ENCODE measurements around the gene LARGE1.

The LARGE1 gene

DNA sequence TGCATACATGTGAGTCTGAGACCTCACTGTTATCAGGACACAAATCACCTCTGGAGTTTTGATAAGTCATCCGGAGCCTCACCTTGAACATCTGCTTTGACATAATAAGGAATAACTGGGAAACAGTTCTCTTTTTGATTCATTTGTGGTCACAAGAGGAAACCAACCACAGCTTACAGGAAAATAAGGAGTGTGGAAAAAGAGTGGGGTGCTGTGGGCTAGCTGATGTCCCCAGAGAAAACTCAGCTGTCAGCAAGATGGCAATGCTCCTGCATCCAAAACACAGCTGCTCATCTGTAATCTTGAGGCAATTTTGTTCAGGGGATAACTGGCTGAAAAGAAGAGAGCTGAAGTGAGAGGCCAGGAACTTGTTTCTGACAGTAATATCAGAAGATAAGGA lies 445.7 kb downstream of the LARGE1 start:
- WGBS, 2 donors (ENCODE audit: extremely low coverage in 2 of 2, insufficient read length in 2 of 2, insufficient replicate concordance in 1 of 2) = no CpG with 5 or more reads among the region's 1 CpG
- Histone ChIP-seq H4K91ac (ENCODE audit: low read depth, low read length, poor library complexity) (no peak overlapping the region), H3K36me3 (replicated peaks in 1 of 2; ENCODE audit: control insufficient read depth in 2 of 2, insufficient read depth in 2 of 2, low read length in 2 of 2) (no peaks in the 10 kb centered on the region), H2AFZ (ENCODE audit: low read length) (no peak overlapping the region), H3K23ac (ENCODE audit: low read depth, low read length, poor library complexity) (no peak overlapping the region), H3K9ac (ENCODE audit: low read depth, low read length, poor library complexity) (no peak overlapping the region), H2BK15ac (ENCODE audit: low read length) (no peak overlapping the region), H3K14ac (ENCODE audit: low read length) (no peak overlapping the region), H2BK5ac (ENCODE audit: low read length) (no peak overlapping the region), H3K4me3 (ENCODE audit: low read length in 2 of 2) (no peak overlapping the region), H2BK120ac (ENCODE audit: low read depth, low read length) (no peak overlapping the region), H3K79me1 (ENCODE audit: low read depth, low read length) (no peaks in the 10 kb centered on the region), H3K4ac (ENCODE audit: low read length) (no peak overlapping the region), H2BK12ac (ENCODE audit: low read length) (no peak overlapping the region), H3K18ac (ENCODE audit: low read length) (no peak overlapping the region), H3K4me2 (ENCODE audit: insufficient read depth, low read length, poor library complexity, severe bottlenecking) (no peak overlapping the region), H3K9me3 (replicated peaks in 1 of 2; ENCODE audit: control insufficient read depth in 2 of 2, insufficient read depth in 1 of 2, low read depth in 1 of 2, low read length in 2 of 2) (no peaks in the 10 kb centered on the region), H3K4me1 (ENCODE audit: control insufficient read depth in 2 of 2, insufficient read depth in 1 of 2, low read depth in 1 of 2, low read length in 2 of 2) (peaks cover 15 to 20% of the 10 kb centered on the region in 2 donors), H2AK5ac (ENCODE audit: low read depth, low read length) (no peak overlapping the region), H4K8ac (ENCODE audit: low read depth, low read length) (no peak overlapping the region), H3K27ac (replicated peaks; ENCODE audit: low read length) (no peak overlapping the region), H3K27me3 (ENCODE audit: control insufficient read depth in 3 of 3, insufficient read depth in 3 of 3, low read depth in 1 of 3, low read length in 3 of 3) (no peaks in the 10 kb centered on the region)
- DNase-seq (ENCODE audit: low spot score) = no peak

DNA sequence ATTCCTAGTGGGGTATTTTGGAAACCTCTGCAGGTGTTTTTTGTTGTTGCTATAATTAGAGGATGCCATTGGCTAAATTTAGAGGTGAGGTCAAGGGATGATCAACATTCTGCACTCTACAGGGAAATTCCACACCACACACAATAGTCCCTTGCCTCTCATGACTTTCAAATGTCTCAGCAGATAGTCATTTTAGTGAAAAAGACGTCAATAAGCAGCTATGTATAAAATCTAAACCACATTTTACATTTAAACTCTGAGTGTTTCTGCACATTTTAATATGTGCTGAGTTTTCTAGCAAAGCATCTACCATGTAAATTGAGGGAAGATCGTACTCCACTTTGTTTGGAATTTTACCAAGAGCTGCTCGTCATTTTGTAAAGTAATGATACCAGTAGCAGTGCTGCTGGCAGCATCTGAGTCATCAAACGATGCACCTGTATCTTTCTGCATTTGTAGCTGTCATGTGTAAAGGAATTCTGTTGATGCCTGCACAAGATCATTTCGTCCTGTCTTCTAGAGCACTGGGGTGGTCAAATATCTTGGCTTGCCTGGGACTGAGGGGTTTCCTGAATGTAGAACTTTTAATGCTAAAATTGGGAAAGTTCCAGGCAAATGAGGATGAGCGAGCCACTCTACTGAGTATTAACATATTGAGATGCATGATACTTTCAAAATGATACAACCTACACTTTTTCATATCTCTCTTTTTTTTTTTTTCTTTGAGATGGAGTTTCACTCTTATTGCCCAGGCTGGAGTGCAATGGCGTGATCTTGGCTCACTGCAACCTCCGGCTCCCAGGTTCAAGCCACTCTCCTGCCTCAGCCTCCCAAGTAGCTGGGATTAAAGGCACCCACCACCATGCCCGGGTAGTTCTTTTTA lies 447.6 kb downstream of the LARGE1 start:
- no peak overlapping the region for H2BK5ac ChIP-seq (ENCODE audit: low read length)
- H3K79me1 ChIP-seq (ENCODE audit: low read depth, low read length) = no peaks in the 10 kb centered on the region
- no peak overlapping the region for H3K9ac ChIP-seq (ENCODE audit: low read depth, low read length, poor library complexity)
- no peak overlapping the region for H4K91ac ChIP-seq (ENCODE audit: low read depth, low read length, poor library complexity)
- H3K27ac ChIP-seq (replicated peaks; ENCODE audit: low read length) = no peak overlapping the region
- H3K36me3 ChIP-seq (replicated peaks in 1 of 2; ENCODE audit: control insufficient read depth in 2 of 2, insufficient read depth in 2 of 2, low read length in 2 of 2) = no peaks in the 10 kb centered on the region
- DNase-seq (ENCODE audit: low spot score) = no peak
- H2BK12ac ChIP-seq (ENCODE audit: low read length) = no peak overlapping the region
- H3K23ac ChIP-seq (ENCODE audit: low read depth, low read length, poor library complexity) = no peak overlapping the region
- no peak overlapping the region for H3K4ac ChIP-seq (ENCODE audit: low read length)
- H3K27me3 ChIP-seq (ENCODE audit: control insufficient read depth in 3 of 3, insufficient read depth in 3 of 3, low read depth in 1 of 3, low read length in 3 of 3) = no peaks in the 10 kb centered on the region
- no peak overlapping the region for H3K4me3 ChIP-seq (ENCODE audit: low read length in 2 of 2)
- no peak overlapping the region for H2BK120ac ChIP-seq (ENCODE audit: low read depth, low read length)
- no peak overlapping the region for H3K18ac ChIP-seq (ENCODE audit: low read length)
- no peak overlapping the region for H3K4me2 ChIP-seq (ENCODE audit: insufficient read depth, low read length, poor library complexity, severe bottlenecking)
- peaks cover 13 to 17% of the 10 kb centered on the region in 2 donors for H3K4me1 ChIP-seq (ENCODE audit: control insufficient read depth in 2 of 2, insufficient read depth in 1 of 2, low read depth in 1 of 2, low read length in 2 of 2)
- H3K14ac ChIP-seq (ENCODE audit: low read length) = no peak overlapping the region
- WGBS, 2 donors (ENCODE audit: extremely low coverage in 2 of 2, insufficient read length in 2 of 2, insufficient replicate concordance in 1 of 2) = no CpG with 5 or more reads among the region's 9 CpGs
- no peak overlapping the region for H2AFZ ChIP-seq (ENCODE audit: low read length)
- H2AK5ac ChIP-seq (ENCODE audit: low read depth, low read length) = no peak overlapping the region
- H4K8ac ChIP-seq (ENCODE audit: low read depth, low read length) = no peak overlapping the region
- no peak overlapping the region for H2BK15ac ChIP-seq (ENCODE audit: low read length)
- H3K9me3 ChIP-seq (replicated peaks in 1 of 2; ENCODE audit: control insufficient read depth in 2 of 2, insufficient read depth in 1 of 2, low read depth in 1 of 2, low read length in 2 of 2) = no peaks in the 10 kb centered on the region

DNA sequence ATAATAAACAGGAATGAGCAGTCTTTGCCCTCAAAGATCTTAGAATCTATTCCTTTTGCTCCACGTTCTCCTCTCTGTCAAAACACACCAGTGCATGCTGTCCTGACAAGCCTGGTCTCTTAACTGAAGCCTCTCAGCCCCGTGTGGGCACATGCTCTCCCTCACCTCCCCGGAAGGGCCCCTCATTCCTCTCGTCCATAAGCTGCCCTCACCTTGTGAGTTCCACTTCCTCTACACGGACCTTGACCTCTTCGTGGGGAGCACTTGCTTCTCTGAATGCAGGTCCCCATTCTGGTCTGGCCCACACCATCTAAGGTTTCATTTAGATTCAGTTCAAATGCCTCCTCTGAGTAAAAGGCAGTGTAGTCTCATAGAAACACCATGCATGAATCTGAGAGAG lies 449.8 kb downstream of the LARGE1 start:
- Histone ChIP-seq H4K91ac (ENCODE audit: low read depth, low read length, poor library complexity) (no peak overlapping the region), H2BK12ac (ENCODE audit: low read length) (no peak overlapping the region), H3K27me3 (ENCODE audit: control insufficient read depth in 3 of 3, insufficient read depth in 3 of 3, low read depth in 1 of 3, low read length in 3 of 3) (no peaks in the 10 kb centered on the region), H2AFZ (ENCODE audit: low read length) (no peak overlapping the region), H2BK5ac (ENCODE audit: low read length) (no peak overlapping the region), H3K14ac (ENCODE audit: low read length) (no peak overlapping the region), H3K4me3 (ENCODE audit: low read length in 2 of 2) (no peak overlapping the region), H3K18ac (ENCODE audit: low read length) (no peak overlapping the region), H3K23ac (ENCODE audit: low read depth, low read length, poor library complexity) (no peak overlapping the region), H3K36me3 (replicated peaks in 1 of 2; ENCODE audit: control insufficient read depth in 2 of 2, insufficient read depth in 2 of 2, low read length in 2 of 2) (no peaks in the 10 kb centered on the region), H2BK120ac (ENCODE audit: low read depth, low read length) (no peak overlapping the region), H3K9me3 (replicated peaks in 1 of 2; ENCODE audit: control insufficient read depth in 2 of 2, insufficient read depth in 1 of 2, low read depth in 1 of 2, low read length in 2 of 2) (no peaks in the 10 kb centered on the region), H2AK5ac (ENCODE audit: low read depth, low read length) (no peak overlapping the region), H4K8ac (ENCODE audit: low read depth, low read length) (no peak overlapping the region), H3K4me2 (ENCODE audit: insufficient read depth, low read length, poor library complexity, severe bottlenecking) (no peak overlapping the region), H3K27ac (replicated peaks; ENCODE audit: low read length) (no peak overlapping the region), H2BK15ac (ENCODE audit: low read length) (no peak overlapping the region), H3K4me1 (ENCODE audit: control insufficient read depth in 2 of 2, insufficient read depth in 1 of 2, low read depth in 1 of 2, low read length in 2 of 2) (peaks cover 3 to 7% of the 10 kb centered on the region in 2 donors), H3K79me1 (ENCODE audit: low read depth, low read length) (no peaks in the 10 kb centered on the region), H3K4ac (ENCODE audit: low read length) (no peak overlapping the region), H3K9ac (ENCODE audit: low read depth, low read length, poor library complexity) (no peak overlapping the region)
- no CpG with 5 or more reads among the region's 6 CpGs for WGBS, 2 donors (ENCODE audit: extremely low coverage in 2 of 2, insufficient read length in 2 of 2, insufficient replicate concordance in 1 of 2)
- no peak for DNase-seq (ENCODE audit: low spot score)

DNA sequence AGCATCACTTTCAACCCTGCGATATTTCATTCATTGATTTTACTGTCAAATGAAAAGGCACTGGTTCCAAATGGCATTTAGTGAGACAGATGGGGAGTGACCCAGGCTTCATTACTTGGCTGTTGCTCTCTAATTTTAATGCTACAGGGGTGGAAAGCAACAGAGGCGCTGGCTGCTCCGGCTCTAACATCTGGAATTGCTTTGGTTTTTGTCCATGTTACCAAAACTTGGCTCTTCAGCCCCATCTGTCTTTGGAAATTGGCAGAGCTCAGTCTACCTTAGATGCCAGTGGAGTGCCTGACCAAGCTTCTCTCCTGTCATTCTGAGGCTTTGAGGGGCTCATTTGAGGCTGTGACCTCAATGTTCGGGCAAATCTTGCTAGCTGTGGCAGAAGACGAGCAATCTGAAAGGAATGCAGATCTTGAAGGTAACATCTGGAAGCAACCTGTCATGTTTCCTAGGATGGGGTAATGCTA lies 452.6 kb downstream of the LARGE1 start:
- Histone ChIP-seq H3K23ac (ENCODE audit: low read depth, low read length, poor library complexity) (no peak overlapping the region), H3K4me3 (ENCODE audit: low read length in 2 of 2) (no peak overlapping the region), H3K4me2 (ENCODE audit: insufficient read depth, low read length, poor library complexity, severe bottlenecking) (no peak overlapping the region), H3K9ac (ENCODE audit: low read depth, low read length, poor library complexity) (no peak overlapping the region), H2BK120ac (ENCODE audit: low read depth, low read length) (no peak overlapping the region), H3K14ac (ENCODE audit: low read length) (no peak overlapping the region), H2BK15ac (ENCODE audit: low read length) (no peak overlapping the region), H3K9me3 (replicated peaks in 1 of 2; ENCODE audit: control insufficient read depth in 2 of 2, insufficient read depth in 1 of 2, low read depth in 1 of 2, low read length in 2 of 2) (no peaks in the 10 kb centered on the region), H3K79me1 (ENCODE audit: low read depth, low read length) (no peaks in the 10 kb centered on the region), H2AK5ac (ENCODE audit: low read depth, low read length) (no peak overlapping the region), H3K27ac (replicated peaks; ENCODE audit: low read length) (no peak overlapping the region), H2AFZ (ENCODE audit: low read length) (no peak overlapping the region), H4K8ac (ENCODE audit: low read depth, low read length) (no peak overlapping the region), H2BK12ac (ENCODE audit: low read length) (no peak overlapping the region), H2BK5ac (ENCODE audit: low read length) (no peak overlapping the region), H4K91ac (ENCODE audit: low read depth, low read length, poor library complexity) (no peak overlapping the region), H3K4ac (ENCODE audit: low read length) (no peak overlapping the region), H3K18ac (ENCODE audit: low read length) (no peak overlapping the region), H3K27me3 (ENCODE audit: control insufficient read depth in 3 of 3, insufficient read depth in 3 of 3, low read depth in 1 of 3, low read length in 3 of 3) (no peaks in the 10 kb centered on the region), H3K4me1 (ENCODE audit: control insufficient read depth in 2 of 2, insufficient read depth in 1 of 2, low read depth in 1 of 2, low read length in 2 of 2) (peaks cover 2 to 6% of the 10 kb centered on the region in 2 donors), H3K36me3 (replicated peaks in 1 of 2; ENCODE audit: control insufficient read depth in 2 of 2, insufficient read depth in 2 of 2, low read length in 2 of 2) (no peaks in the 10 kb centered on the region)
- no peak for DNase-seq (ENCODE audit: low spot score)
- WGBS, 2 donors (ENCODE audit: extremely low coverage in 2 of 2, insufficient read length in 2 of 2, insufficient replicate concordance in 1 of 2) = no CpG with 5 or more reads among the region's 5 CpGs
